Endothelial cell of umbilical vein (primary cell): Measurements from ENCODE around the gene SAMD10. TPM values are rescaled to one million over a fixed set of nuclear protein-coding genes. Genes with fewer than 3 reads are reported as not detected.
A peak's percentile ranks its signal among the peaks of the same experiment; 100 is the strongest.

Experiments used
- BruUV-seq: library from RNA; stranded (reverse); fragments of 400-500 nt; replicated peaks from 2 replicates; lab custom pipeline; 2021; lab: Mats Ljungman, UMichigan
- CTCF ChIA-PET: fragments of 300-600, 350-600 bp; sonication (Branson Sonifier 250); formaldehyde crosslinking; loops from one replicate; lab custom pipeline; 2021; ENCODE audit warnings: antibody characterized with exemption, inconsistent platforms; lab: Charles Lee
- POLR2A ChIA-PET: fragments of 300-600, 350-600 bp; sonication (Branson Sonifier 250); formaldehyde crosslinking; loops from one replicate; lab custom pipeline; 2021; ENCODE audit warnings: antibody characterized with exemption, inconsistent platforms; lab: Charles Lee
- DNase-seq: peaks from one replicate; pipeline ENCODE4 v3.0.0-alpha.2; 2011; ENCODE audit warnings: low read depth, low spot score
- FAIRE-seq: peaks from 2 replicates; lab custom pipeline; 2011; peaks lifted over from hg19 to GRCh38; lab: Jason Lieb, UNC
- H2AFZ ChIP-seq: 2 replicates; pipeline ENCODE4 v1.6.0; 2012; ENCODE audit warnings: low read depth, low read length, control low read depth, inconsistent platforms
- H3K27ac ChIP-seq: 2 replicates; pipeline ENCODE4 v1.5.1; 2011; ENCODE audit warnings: low read depth, mild to moderate bottlenecking, control low read depth, low read length, moderate library complexity; ENCODE audit not compliant: insufficient read depth
- H3K27me3 ChIP-seq, 2 experiments: 2 replicates each; pipeline versions ENCODE4 v1.6.0 to v1.6.1; 2011; ENCODE audit warnings: low read length in 2 of 2, mixed read lengths in 1 of 2; ENCODE audit not compliant: control insufficient read depth in 2 of 2, insufficient read depth in 2 of 2
- H3K36me3 ChIP-seq, 2 experiments: 2 replicates in 1 of 2; 3 replicates in 1 of 2; pipeline ENCODE4 v1.5.1; 2011; ENCODE audit warnings: low read length in 2 of 2, mild to moderate bottlenecking in 1 of 2, moderate library complexity in 1 of 2; ENCODE audit not compliant: control insufficient read depth in 2 of 2, insufficient read depth in 2 of 2; ENCODE audit errors: extremely low read depth in 1 of 2
- H3K4me1 ChIP-seq: 3 replicates; pipeline ENCODE4 v1.5.1; 2011; ENCODE audit warnings: mild to moderate bottlenecking, low read length; ENCODE audit not compliant: control insufficient read depth, insufficient read depth; ENCODE audit errors: extremely low read depth
- H3K4me2 ChIP-seq: 2 replicates; pipeline ENCODE4 v1.6.1; 2011; ENCODE audit warnings: low read length, control low read depth, mixed read lengths; ENCODE audit not compliant: insufficient read depth
- H3K4me3 ChIP-seq, 3 experiments: fragments of 200-600 bp in 1 of 3; sonication (generic), shearing (Covaris generic) in 1 of 3; replicated peaks in 1 of 3; 2 replicates each; pipeline ENCODE4 v1.5.1; 2011 to 2016; ENCODE audit warnings: control low read depth in 3 of 3, low read length in 3 of 3, mild to moderate bottlenecking in 2 of 3, inconsistent platforms in 1 of 3, low read depth in 1 of 3, moderate library complexity in 1 of 3; ENCODE audit not compliant: insufficient read depth in 1 of 3
- H3K79me2 ChIP-seq: 2 replicates; pipeline ENCODE4 v1.6.0; 2012; ENCODE audit warnings: low read length, inconsistent platforms; ENCODE audit not compliant: control insufficient read depth, insufficient read depth
- H3K9ac ChIP-seq: replicated peaks from 2 replicates; pipeline ENCODE3; 2011; ENCODE audit warnings: low read length, control low read depth; ENCODE audit not compliant: insufficient read depth; ENCODE audit errors: extremely low read depth
- H3K9me1 ChIP-seq: replicated peaks from 3 replicates; pipeline ENCODE4 v1.6.0; 2011; ENCODE audit warnings: mild to moderate bottlenecking, low read length; ENCODE audit not compliant: control insufficient read depth, insufficient read depth; ENCODE audit errors: extremely low read depth
- H3K9me3 ChIP-seq: replicated peaks from 2 replicates; pipeline ENCODE4 v1.5.1; 2012; ENCODE audit warnings: low read length, inconsistent platforms; ENCODE audit not compliant: control insufficient read depth, insufficient read depth
- H4K20me1 ChIP-seq: replicated peaks from 2 replicates; pipeline ENCODE3; 2011; ENCODE audit warnings: mild to moderate bottlenecking, low read length; ENCODE audit not compliant: control insufficient read depth, insufficient read depth; ENCODE audit errors: extremely low read depth
- CTCF ChIP-seq, 2 donors: IDR thresholded peaks; 1 replicate in 1 of 2; 2 replicates in 1 of 2; pipeline ENCODE4 v1.5.1; 2011; ENCODE audit warnings: low read length in 2 of 2, mild to moderate bottlenecking in 2 of 2, moderate library complexity in 2 of 2, control low read depth in 1 of 2, inconsistent platforms in 1 of 2, low read depth in 1 of 2; ENCODE audit not compliant: insufficient read depth in 1 of 2; ENCODE audit errors: extremely low read depth in 1 of 2
- EZH2 ChIP-seq: IDR thresholded peaks from 2 replicates; pipeline ENCODE4 v1.6.1; 2012; ENCODE audit warnings: borderline replicate concordance, low read depth, mild to moderate bottlenecking, moderate library complexity, low read length, inconsistent platforms; ENCODE audit not compliant: severe bottlenecking
- FOS ChIP-seq: IDR thresholded peaks from 2 replicates; pipeline ENCODE4 v1.6.1; 2011; ENCODE audit warnings: mild to moderate bottlenecking, low read length, moderate library complexity, borderline replicate concordance; ENCODE audit not compliant: insufficient read depth
- GATA2 ChIP-seq: IDR thresholded peaks from 2 replicates; pipeline ENCODE4 v1.7.0; 2011; ENCODE audit warnings: low read depth, mild to moderate bottlenecking, moderate library complexity, mixed read lengths, low read length; ENCODE audit not compliant: insufficient read length, insufficient read depth
- JUN ChIP-seq: IDR thresholded peaks from 2 replicates; pipeline ENCODE4 v1.6.1; 2011; ENCODE audit warnings: borderline replicate concordance, low read depth; ENCODE audit not compliant: insufficient read length, insufficient read depth
- MAX ChIP-seq: IDR thresholded peaks from 2 replicates; pipeline ENCODE4 v1.6.1; 2011; ENCODE audit not compliant: insufficient read depth, insufficient read length
- MYC ChIP-seq: IDR thresholded peaks from one replicate; pipeline ENCODE4 v1.6.1; 2011; ENCODE audit warnings: mild to moderate bottlenecking, low read depth, low read length
- POLR2A ChIP-seq: IDR thresholded peaks from 2 replicates; pipeline ENCODE4 v1.6.1; 2012; ENCODE audit warnings: low read depth, mild to moderate bottlenecking, control low read depth, low read length
- POLR2AphosphoS5 ChIP-seq: IDR thresholded peaks from 2 replicates; pipeline ENCODE4 v1.6.1; 2012; ENCODE audit warnings: low read depth, mild to moderate bottlenecking, control low read depth, low read length, moderate library complexity; ENCODE audit not compliant: insufficient read depth
- dilution Hi-C: fragments of 300-500 bp; cut with MboI; formaldehyde crosslinking; loops from one replicate; pipeline ENCODE4 v1.15.0; 2019; ENCODE audit warnings: low sequenced_read_pairs; ENCODE audit not compliant: extremely low pct_ligation_motif_present
- intact Hi-C: fragments of 100-400 bp; cut with micrococcal nuclease; formaldehyde crosslinking; loops from one replicate; pipeline ENCODE4 v1.10.0; 2022
- polyA plus RNA-seq, 4 experiments: library from polyadenylated mRNA; depleted of rRNA in 3 of 4; stranded (reverse) in 3 of 4; unstranded in 1 of 4; fragments of >200 nt; gene quantifications; 2 replicates each; pipeline versions ENCODE4 v1.2.1 to v1.2.3, GENCODE V29; 2011 to 2012; ENCODE audit warnings: missing spikeins in 1 of 4
- total RNA-seq: library from RNA; stranded (reverse); gene quantifications from 2 replicates; pipeline ENCODE4 v1.2.3, GENCODE V29; 2021

SAMD10 gene
- total and polyA plus RNA-seq, 2 donors (not counting 3 experiments of a cell fraction or from before 2014, with no cell fraction given) = 4.7 to 5.3 TPM

- Histone ChIP-seq H3K9ac (no peak overlapping the region), H3K36me3 (peaks cover 8 to 42% of the 10 kb centered on the region in 2 experiments), H3K27ac (no peak overlapping the region), H3K4me2 (no peak overlapping the region), H3K4me3 (no peak overlapping the region), H2AFZ (no peak overlapping the region), H3K27me3 (no peaks in the 10 kb centered on the region), H4K20me1 (no peaks in the 10 kb centered on the region), H3K9me3 (no peaks in the 10 kb centered on the region), H3K9me1 (no peaks in the 10 kb centered on the region), H3K79me2 (peaks cover 3% of the 10 kb centered on the region), H3K4me1 (peaks cover 14% of the 10 kb centered on the region)
- peak; percentile 62 for FAIRE-seq
- ChIA-PET CTCF (interaction anchor here (0.6 to 1.3 kb wide), 3 partner anchors 32 to 445 kb away, joined by 3 to 7 read pairs (median 3); no protein-coding TSS in a partner anchor), POLR2A (no interaction called here)
- DNase-seq = no peak
- TF ChIP-seq MAX (no peak), POLR2AphosphoS5 (peak; percentile 4)
- dilution Hi-C loops = no loop called here
- no TSS peak for BruUV-seq
- intact Hi-C loops = loop anchor here (1.0 kb wide), 1 partner anchor 421 kb away; the partner anchor contains the start of gene PPDPF
Observed at GRCh38 chr20:63941282-63942081, 38.0 kb downstream of the SAMD10 start.

GRCh38 chr20:63940472-63941266, 38.8 kb downstream of the SAMD10 start:
- H3K9ac ChIP-seq = no peak overlapping the region
- no peaks in the 10 kb centered on the region for H3K27me3 ChIP-seq
- ChIA-PET CTCF (interaction anchor here (1.3 to 1.4 kb wide), 2 partner anchors 33 kb away, joined by 4 to 7 read pairs; no protein-coding TSS in a partner anchor), POLR2A (no interaction called here)
- H4K20me1 ChIP-seq = no peaks in the 10 kb centered on the region
- H3K4me2 ChIP-seq = no peak overlapping the region
- peaks cover 8% of the 10 kb centered on the region for H3K79me2 ChIP-seq
- H3K27ac ChIP-seq = no peak overlapping the region
- no peaks in the 10 kb centered on the region for H3K9me3 ChIP-seq
- H3K9me1 ChIP-seq = no peaks in the 10 kb centered on the region
- peaks cover 14% of the 10 kb centered on the region for H3K4me1 ChIP-seq
- intact Hi-C loops (no loop called here), dilution Hi-C loops (no loop called here)
- no TSS peak for BruUV-seq
- H3K36me3 ChIP-seq = peaks cover 8 to 41% of the 10 kb centered on the region in 2 experiments
- DNase-seq (no peak), FAIRE-seq (no peak)
- H2AFZ ChIP-seq = no peak overlapping the region
- H3K4me3 ChIP-seq = no peak overlapping the region
- no peak for TF ChIP-seq MYC
- TF ChIP-seq GATA2 = no peak
- TF ChIP-seq MAX = no peak
- no peak for TF ChIP-seq JUN
- no peak for TF ChIP-seq POLR2AphosphoS5
- TF ChIP-seq FOS = no peak
- no peak for TF ChIP-seq EZH2
- no peak for TF ChIP-seq POLR2A
- TF ChIP-seq CTCF (IDR thresholded peaks at IDR 0.05; ENCODE audit: extremely low read depth in 1 of 2, insufficient read depth in 1 of 2, low read depth in 1 of 2, low read length in 2 of 2) = no peak
